ENCODE results near the gene RHBDF2.

GRCh38 chr17:76432004-76432403 lies 69.2 kb downstream of the RHBDF2 start:
- TF ChIP-seq HDGF (IDR thresholded peaks at IDR 0.05; ENCODE audit: borderline replicate concordance) = no peak
- TF ChIP-seq SUZ12 (IDR thresholded peaks at IDR 0.05) = no peak
